Small intestine (tissue), 7 donors: ENCODE data around the gene EIF3F. TPM values are rescaled to one million over a fixed set of nuclear protein-coding genes. Genes with fewer than 3 reads are reported as not detected.

ENCODE experiments used
- DNase-seq, 2 donors: peaks; one replicate each; pipeline versions ENCODE4 v3.0.0 to v3.0.0-alpha.2; 2013
- FAIRE-seq: peaks from 2 replicates; lab custom pipeline; 2012; peaks lifted over from hg19 to GRCh38; lab: Jason Lieb, UNC
- H3K27ac ChIP-seq, 3 donors: one replicate each; pipeline ENCODE4 v1.5.1; 2013; ENCODE audit warnings: low read length in 2 of 3, mild to moderate bottlenecking in 2 of 3, control low read depth in 1 of 3, inconsistent platforms in 1 of 3, low read depth in 1 of 3, moderate library complexity in 1 of 3
- H3K27me3 ChIP-seq, 3 donors: one replicate each; pipeline ENCODE4 v1.6.1; 2013; ENCODE audit warnings: low read length in 3 of 3, inconsistent platforms in 1 of 3; ENCODE audit not compliant: control insufficient read depth in 3 of 3, insufficient read depth in 3 of 3
- H3K36me3 ChIP-seq, 3 donors: one replicate each; pipeline ENCODE4 v1.6.1; 2013; ENCODE audit warnings: low read length in 3 of 3, inconsistent platforms in 1 of 3, low read depth in 1 of 3, mild to moderate bottlenecking in 1 of 3, moderate library complexity in 1 of 3; ENCODE audit not compliant: control insufficient read depth in 3 of 3, insufficient read depth in 2 of 3
- H3K4me1 ChIP-seq, 3 donors: one replicate each; pipeline ENCODE4 v1.6.1; 2013; ENCODE audit warnings: low read length in 2 of 3, inconsistent platforms in 1 of 3, low read depth in 1 of 3, mild to moderate bottlenecking in 1 of 3, moderate library complexity in 1 of 3; ENCODE audit not compliant: control insufficient read depth in 3 of 3, insufficient read depth in 2 of 3
- H3K4me3 ChIP-seq, 3 donors: one replicate each; pipeline ENCODE4 v1.5.1; 2013; ENCODE audit warnings: low read length in 3 of 3, control low read depth in 1 of 3, inconsistent platforms in 1 of 3, low read depth in 1 of 3, mild to moderate bottlenecking in 1 of 3, moderate library complexity in 1 of 3
- H3K9me3 ChIP-seq, 2 donors: one replicate each; pipeline ENCODE4 v1.6.1; 2013; ENCODE audit warnings: low read depth in 1 of 2, low read length in 1 of 2; ENCODE audit not compliant: control insufficient read depth in 2 of 2, insufficient read depth in 1 of 2
- WGBS, 3 donors: extraction: QIAGEN DNeasy Blood & Tissue Kit; methylation state at CpG; one replicate each; pipeline ENCODE4 v1.1.7; 2013; 5-methylcytosine and 5-hydroxymethylcytosine counted together
- polyA plus RNA-seq, 4 donors: library from polyadenylated mRNA; stranded (reverse) in 3 of 4; unstranded in 1 of 4; fragments of 200-250 nt in 3 of 4; fragments of 120-200 nt in 1 of 4; gene quantifications; one replicate each; pipeline versions ENCODE4 v1.2.1 to v1.2.3, GENCODE V29; 2013
- donor health status: healthy with polysubstance abuse.
- donor health status: control.
- donor health status: control.
- donor health status: Bipolar disorder and iron deficiency.
- donor health status: healthy.

Gene EIF3F
- polyA plus RNA-seq, 4 donors = 371 to 530 (median 444) TPM

DNA sequence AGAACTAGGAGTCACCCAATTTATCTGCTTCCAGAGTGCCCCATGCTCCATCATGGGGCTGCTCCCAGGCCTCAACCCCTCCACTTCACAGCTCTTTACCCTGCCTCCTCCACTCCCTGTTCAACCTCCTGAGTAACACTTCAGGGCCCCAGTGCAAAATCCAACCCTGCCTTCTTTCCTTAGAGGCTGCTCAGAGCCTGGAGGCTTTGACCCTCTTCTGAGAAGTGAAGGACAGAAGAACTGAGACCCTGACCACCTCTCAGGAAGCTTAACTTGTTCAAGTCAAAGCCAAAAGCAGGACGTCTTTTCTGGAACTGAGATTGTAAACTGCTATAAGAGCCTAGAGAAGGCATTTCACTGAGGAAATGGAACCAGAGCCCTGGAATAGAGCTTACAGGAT is 15.5 kb downstream of the EIF3F start:
- no peaks in the 10 kb centered on the region for H3K4me1 ChIP-seq
- peaks cover 4 to 12% (median 5%) of the 10 kb centered on the region in 3 donors for H3K36me3 ChIP-seq
- H3K4me3 ChIP-seq = no peak overlapping the region
- H3K27me3 ChIP-seq = no peaks in the 10 kb centered on the region
- no peak for FAIRE-seq
- 60 to 67% (median 63%) methylated on average over 1 of the region's 1 CpG for WGBS, 3 donors
- H3K9me3 ChIP-seq = no peaks in the 10 kb centered on the region
- no peak for DNase-seq
- no peak overlapping the region for H3K27ac ChIP-seq

DNA sequence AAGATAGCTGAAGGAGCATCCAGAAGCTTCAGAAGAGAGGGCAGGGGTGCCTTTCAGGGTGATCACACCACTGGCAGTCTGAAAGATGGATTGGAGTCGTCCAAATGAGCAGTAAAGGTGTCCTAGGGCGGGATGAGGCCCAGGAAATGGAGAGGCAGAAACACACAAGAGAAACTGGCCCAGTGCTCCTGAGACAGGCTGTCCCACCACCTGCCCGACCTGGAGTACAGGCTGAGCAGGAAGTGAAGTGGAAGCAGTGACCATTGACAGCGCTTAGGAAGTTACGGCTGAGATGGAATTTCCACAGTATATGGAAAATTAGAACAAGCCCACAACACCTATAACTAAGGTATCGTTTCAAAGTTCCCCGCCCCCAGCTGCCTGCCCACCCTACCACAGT is 16.1 kb downstream of the EIF3F start:
- DNase-seq (no peak), FAIRE-seq (no peak)
- H3K9me3 ChIP-seq = no peaks in the 10 kb centered on the region
- H3K27ac ChIP-seq = no peak overlapping the region
- WGBS, 3 donors = 73 to 78% (median 76%) methylated on average over 7 of the region's 7 CpGs
- no peaks in the 10 kb centered on the region for H3K27me3 ChIP-seq
- peaks cover 1 to 11% (median 4%) of the 10 kb centered on the region in 3 donors for H3K36me3 ChIP-seq
- no peaks in the 10 kb centered on the region for H3K4me1 ChIP-seq
- H3K4me3 ChIP-seq = no peak overlapping the region

DNA sequence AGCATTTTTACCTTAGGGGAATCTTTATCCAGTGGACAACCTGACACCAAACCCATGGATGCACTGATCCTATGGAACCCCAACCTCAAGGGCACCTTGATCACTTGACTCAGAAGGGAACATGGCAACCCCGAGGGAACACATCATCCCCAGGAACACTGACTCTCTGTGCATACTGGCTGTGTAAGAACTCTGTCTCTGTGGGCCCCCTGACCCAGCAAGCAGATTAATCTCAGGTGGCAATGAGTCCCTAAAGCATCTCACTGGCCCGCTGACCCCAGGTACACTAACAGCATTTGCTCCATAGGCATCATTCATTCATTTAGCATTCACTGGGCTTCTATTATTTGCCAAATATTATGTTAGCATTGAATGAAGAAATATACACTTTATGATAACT is 16.9 kb downstream of the EIF3F start:
- WGBS, 3 donors = 85 to 90% (median 89%) methylated on average over 2 of the region's 2 CpGs
- Histone ChIP-seq H3K4me1 (no peaks in the 10 kb centered on the region), H3K27me3 (peaks cover 0 to 3% (median 0%) of the 10 kb centered on the region in 3 donors), H3K9me3 (no peaks in the 10 kb centered on the region), H3K36me3 (peaks cover 0 to 6% (median 2%) of the 10 kb centered on the region in 3 donors), H3K27ac (no peak overlapping the region), H3K4me3 (no peak overlapping the region)
- DNase-seq = no peak
- no peak for FAIRE-seq

DNA sequence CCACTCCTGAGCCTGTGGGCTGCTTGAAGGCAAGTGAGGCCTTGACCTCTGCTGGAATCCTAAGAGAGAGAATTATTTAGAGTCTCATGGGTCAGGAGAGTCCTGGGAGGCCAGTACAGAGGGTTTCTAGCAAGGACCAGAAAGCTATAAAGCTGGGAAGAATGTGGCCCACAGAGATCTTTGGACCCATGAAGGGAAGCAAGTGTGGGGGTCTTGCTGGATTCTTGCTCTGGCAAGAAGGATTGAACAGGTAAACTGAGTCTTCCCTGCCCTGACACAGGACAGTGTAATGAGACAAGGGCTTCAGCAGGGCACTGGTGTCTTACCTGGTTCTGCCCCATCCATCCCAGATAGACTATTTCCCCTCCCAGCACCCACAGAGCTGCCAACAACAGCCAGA is 18.4 kb downstream of the EIF3F start:
- no peak for DNase-seq
- Histone ChIP-seq H3K27me3 (peaks cover 0 to 3% (median 0%) of the 10 kb centered on the region in 3 donors), H3K4me3 (no peak overlapping the region), H3K9me3 (no peaks in the 10 kb centered on the region), H3K27ac (no peak overlapping the region), H3K4me1 (no peaks in the 10 kb centered on the region), H3K36me3 (no peaks in the 10 kb centered on the region)
- FAIRE-seq = no peak

DNA sequence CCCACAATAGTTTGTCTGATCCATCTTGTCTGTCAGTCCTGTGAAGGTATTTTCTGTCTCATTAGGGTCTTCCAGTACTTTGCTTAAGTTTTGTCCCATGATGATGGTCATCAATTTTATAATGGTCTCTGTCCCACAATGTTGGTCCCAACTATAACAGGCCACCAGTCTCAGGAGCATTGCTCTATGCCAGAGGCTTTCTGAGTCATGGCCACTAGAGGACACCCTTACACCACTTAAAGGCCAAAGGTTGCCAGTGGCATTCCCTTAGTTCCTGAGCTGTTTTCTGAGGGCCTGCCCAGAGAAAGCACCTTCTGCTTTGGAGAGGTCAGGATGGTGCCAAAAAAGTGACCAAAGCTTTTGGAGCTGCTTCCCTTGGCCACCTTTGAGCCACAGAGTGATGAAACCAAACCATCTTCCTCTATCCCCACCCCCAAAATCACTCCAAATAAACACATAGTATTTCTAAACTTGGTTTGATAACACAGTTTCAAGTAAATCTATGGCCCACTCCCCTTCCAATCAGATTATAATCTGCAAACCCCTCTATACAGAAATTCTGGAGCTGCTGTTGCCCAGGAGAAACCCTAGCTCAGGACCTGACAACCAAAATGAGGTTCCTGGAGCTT is 19.3 kb downstream of the EIF3F start:
- DNase-seq (peak; percentile 74), FAIRE-seq (no peak)
- H3K9me3 ChIP-seq = no peaks in the 10 kb centered on the region
- H3K27ac ChIP-seq = no peak overlapping the region
- no peaks in the 10 kb centered on the region for H3K4me1 ChIP-seq
- H3K36me3 ChIP-seq = no peaks in the 10 kb centered on the region
- peaks cover 0 to 3% (median 2%) of the 10 kb centered on the region in 3 donors for H3K27me3 ChIP-seq
- no peak overlapping the region for H3K4me3 ChIP-seq

GRCh38 chr11:8008212-8008611 is 21.1 kb downstream of the EIF3F start:
- Histone ChIP-seq H3K9me3 (no peaks in the 10 kb centered on the region), H3K27ac (no peak overlapping the region), H3K27me3 (peaks cover 0 to 12% (median 2%) of the 10 kb centered on the region in 3 donors), H3K4me3 (no peak overlapping the region), H3K36me3 (no peaks in the 10 kb centered on the region), H3K4me1 (no peaks in the 10 kb centered on the region)
- FAIRE-seq (no peak), DNase-seq (no peak)
- WGBS, 3 donors = 37 to 48% (median 46%) methylated on average over 4 of the region's 4 CpGs

DNA sequence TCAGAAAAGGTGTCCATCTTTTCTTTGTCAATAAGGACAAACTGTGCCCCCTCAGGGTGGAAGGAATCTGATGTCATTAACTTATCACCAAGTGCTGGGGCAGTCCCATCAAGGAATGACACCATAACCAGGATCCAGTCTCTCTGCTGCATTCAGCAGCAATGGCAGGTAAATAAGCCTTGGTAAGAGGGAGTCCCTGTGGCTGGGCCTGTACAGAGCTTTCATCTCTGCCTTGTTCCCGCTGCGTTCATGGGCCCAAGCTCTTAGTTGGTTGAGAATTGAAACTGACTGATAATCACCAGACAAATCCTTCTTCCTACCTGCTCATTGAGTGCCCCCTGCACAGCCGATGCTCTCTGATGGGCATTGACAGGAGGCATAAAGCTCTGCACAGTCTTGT is 22.7 kb downstream of the EIF3F start:
- H3K27ac ChIP-seq = no peak overlapping the region
- peaks cover 0 to 15% (median 2%) of the 10 kb centered on the region in 3 donors for H3K27me3 ChIP-seq
- no peaks in the 10 kb centered on the region for H3K4me1 ChIP-seq
- no peak overlapping the region for H3K4me3 ChIP-seq
- FAIRE-seq = no peak
- no peaks in the 10 kb centered on the region for H3K36me3 ChIP-seq
- H3K9me3 ChIP-seq = no peaks in the 10 kb centered on the region
- WGBS, 3 donors = 92 to 95% (median 93%) methylated on average over 3 of the region's 3 CpGs
- no peak for DNase-seq

DNA sequence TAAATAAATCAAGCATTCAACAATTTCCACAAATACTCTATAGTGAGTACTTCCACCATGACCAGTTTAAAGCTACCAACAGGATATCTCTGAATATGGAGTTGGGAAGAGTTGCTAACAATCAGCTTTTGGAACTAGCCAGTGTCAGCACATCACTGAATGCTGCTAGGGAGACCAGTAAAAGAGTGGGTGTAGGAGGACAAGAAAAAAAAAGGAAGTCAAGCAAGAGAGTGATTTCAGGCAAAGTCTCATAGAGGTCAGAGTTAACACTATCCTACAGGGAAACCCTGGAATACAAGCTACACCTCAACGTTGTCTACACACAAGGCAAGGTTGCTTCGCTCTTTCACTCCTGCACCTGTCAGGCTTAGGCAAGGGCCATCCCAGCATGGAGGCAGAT is 24.2 kb downstream of the EIF3F start:
- FAIRE-seq = no peak
- DNase-seq = no peak
- Histone ChIP-seq H3K4me3 (no peak overlapping the region), H3K4me1 (no peaks in the 10 kb centered on the region), H3K9me3 (no peaks in the 10 kb centered on the region), H3K36me3 (no peaks in the 10 kb centered on the region), H3K27ac (no peak overlapping the region), H3K27me3 (peaks cover 0 to 28% (median 5%) of the 10 kb centered on the region in 3 donors)
- 80 to 84% (median 81%) methylated on average over 2 of the region's 2 CpGs for WGBS, 3 donors

- DNase-seq (no peak), FAIRE-seq (no peak)
- no peaks in the 10 kb centered on the region for H3K9me3 ChIP-seq
- WGBS, 3 donors = 59 to 65% (median 59%) methylated on average over 4 of the region's 4 CpGs
- H3K4me3 ChIP-seq = no peak overlapping the region
- H3K36me3 ChIP-seq = no peaks in the 10 kb centered on the region
- H3K4me1 ChIP-seq = no peaks in the 10 kb centered on the region
- no peak overlapping the region for H3K27ac ChIP-seq
- peaks cover 0 to 34% (median 8%) of the 10 kb centered on the region in 3 donors for H3K27me3 ChIP-seq
Observed at GRCh38 chr11:8011981-8012444, 24.9 kb downstream of the EIF3F start.
